AG04450 (cell line): Measurements from ENCODE around the gene HOXC12. TPM values are rescaled to one million over a fixed set of nuclear protein-coding genes. Genes with fewer than 3 reads are reported as not detected.

Source experiments
- CTCF ChIA-PET: fragments of 300-600, 350-600 bp; formaldehyde crosslinking; extraction: SDS; loops from one replicate; lab custom pipeline; 2022; ENCODE audit warnings: antibody characterized with exemption, inconsistent platforms; lab: Charles Lee
- POLR2A ChIA-PET: fragments of 350-600 bp; formaldehyde crosslinking; extraction: SDS; loops from one replicate; lab custom pipeline; 2021; ENCODE audit warnings: antibody characterized with exemption, inconsistent platforms; lab: Yijun Ruan, JAX
- DNase-seq: peaks from one replicate; pipeline ENCODE4 v3.0.0-alpha.2; 2011; ENCODE audit warnings: low read depth, low spot score
- H3K27ac ChIP-seq: one replicate; pipeline ENCODE4 v1.5.1; 2012; ENCODE audit warnings: low read depth, low read length, control low read depth
- H3K27me3 ChIP-seq: one replicate; pipeline ENCODE4 v1.6.0; 2012; ENCODE audit warnings: low read length; ENCODE audit not compliant: control insufficient read depth, insufficient read depth
- H3K4me3 ChIP-seq: 2 replicates; pipeline ENCODE4 v1.5.1; 2011; ENCODE audit warnings: mild to moderate bottlenecking, low read depth, low read length, control low read depth
- H3K9me3 ChIP-seq: 2 replicates; pipeline ENCODE4 v1.5.1; 2012; ENCODE audit warnings: low read length; ENCODE audit not compliant: control insufficient read depth, insufficient read depth
- polyA plus RNA-seq: library from polyadenylated mRNA; depleted of rRNA; stranded (reverse); fragments of >200 nt; gene quantifications from 2 replicates; pipeline ENCODE4 v1.2.3, GENCODE V29; 2011; rRNA removed
- small RNA-seq: library from RNA; depleted of rRNA; stranded (forward); fragments of <200 nt; gene quantifications from one replicate; pipeline ENCODE3, GENCODE V24; 2012; ENCODE audit warnings: low read depth; ENCODE audit not compliant: insufficient read length
- TF ChIP-seq, protein P1 (sequence below): IDR thresholded peaks from 2 replicates; pipeline ENCODE4 v1.5.1; 2011; ENCODE audit warnings: low read depth, low read length, control low read depth, inconsistent platforms

Gene HOXC12
- polyA plus RNA-seq, 1 experiment, result not detected

- ChIA-PET POLR2A (interaction anchor here (0.7 kb wide), 1 partner anchor 195 kb away, joined by 3 read pairs; no protein-coding TSS in a partner anchor), CTCF (interaction anchor here (0.6 to 7.8 kb wide), 20 partner anchors 9 to 428 kb away, joined by 3 to 163 read pairs (median 5); partner anchors contain the start of genes COPZ1 and SMUG1)
- DNase-seq, result peak; percentile 20
- TF ChIP-seq, protein P1, sequence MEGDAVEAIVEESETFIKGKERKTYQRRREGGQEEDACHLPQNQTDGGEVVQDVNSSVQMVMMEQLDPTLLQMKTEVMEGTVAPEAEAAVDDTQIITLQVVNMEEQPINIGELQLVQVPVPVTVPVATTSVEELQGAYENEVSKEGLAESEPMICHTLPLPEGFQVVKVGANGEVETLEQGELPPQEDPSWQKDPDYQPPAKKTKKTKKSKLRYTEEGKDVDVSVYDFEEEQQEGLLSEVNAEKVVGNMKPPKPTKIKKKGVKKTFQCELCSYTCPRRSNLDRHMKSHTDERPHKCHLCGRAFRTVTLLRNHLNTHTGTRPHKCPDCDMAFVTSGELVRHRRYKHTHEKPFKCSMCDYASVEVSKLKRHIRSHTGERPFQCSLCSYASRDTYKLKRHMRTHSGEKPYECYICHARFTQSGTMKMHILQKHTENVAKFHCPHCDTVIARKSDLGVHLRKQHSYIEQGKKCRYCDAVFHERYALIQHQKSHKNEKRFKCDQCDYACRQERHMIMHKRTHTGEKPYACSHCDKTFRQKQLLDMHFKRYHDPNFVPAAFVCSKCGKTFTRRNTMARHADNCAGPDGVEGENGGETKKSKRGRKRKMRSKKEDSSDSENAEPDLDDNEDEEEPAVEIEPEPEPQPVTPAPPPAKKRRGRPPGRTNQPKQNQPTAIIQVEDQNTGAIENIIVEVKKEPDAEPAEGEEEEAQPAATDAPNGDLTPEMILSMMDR, result peak; percentile 86
- Histone ChIP-seq H3K27me3 (peaks cover 95% of the 10 kb centered on the region), H3K9me3 (peaks cover 3% of the 10 kb centered on the region; the same call in 1 of the 2 replicates), H3K27ac (no peak overlapping the region), H3K4me3 (peak overlapping the region; percentile 25)
Observed at GRCh38 chr12:54005853-54006558, 51.3 kb downstream of the HOXC12 start.

GRCh38 chr12:54006559-54007220, 52.0 kb downstream of the HOXC12 start:
- ChIA-PET CTCF (interaction anchor here (0.6 to 7.8 kb wide), 16 partner anchors 8 to 373 kb away, joined by 3 to 163 read pairs (median 6); partner anchors contain the start of gene SMUG1), POLR2A (interaction anchor here (0.7 kb wide), 2 partner anchors 11 to 436 kb away, joined by 3 to 4 read pairs; no protein-coding TSS in a partner anchor)
- Histone ChIP-seq H3K27me3 (peaks cover 95% of the 10 kb centered on the region), H3K27ac (no peak overlapping the region), H3K4me3 (peak overlapping the region; percentile 25), H3K9me3 (peaks cover 3% of the 10 kb centered on the region; the same call in 1 of the 2 replicates)
- TF ChIP-seq, protein P1, result no peak
- no peak for DNase-seq

DNA sequence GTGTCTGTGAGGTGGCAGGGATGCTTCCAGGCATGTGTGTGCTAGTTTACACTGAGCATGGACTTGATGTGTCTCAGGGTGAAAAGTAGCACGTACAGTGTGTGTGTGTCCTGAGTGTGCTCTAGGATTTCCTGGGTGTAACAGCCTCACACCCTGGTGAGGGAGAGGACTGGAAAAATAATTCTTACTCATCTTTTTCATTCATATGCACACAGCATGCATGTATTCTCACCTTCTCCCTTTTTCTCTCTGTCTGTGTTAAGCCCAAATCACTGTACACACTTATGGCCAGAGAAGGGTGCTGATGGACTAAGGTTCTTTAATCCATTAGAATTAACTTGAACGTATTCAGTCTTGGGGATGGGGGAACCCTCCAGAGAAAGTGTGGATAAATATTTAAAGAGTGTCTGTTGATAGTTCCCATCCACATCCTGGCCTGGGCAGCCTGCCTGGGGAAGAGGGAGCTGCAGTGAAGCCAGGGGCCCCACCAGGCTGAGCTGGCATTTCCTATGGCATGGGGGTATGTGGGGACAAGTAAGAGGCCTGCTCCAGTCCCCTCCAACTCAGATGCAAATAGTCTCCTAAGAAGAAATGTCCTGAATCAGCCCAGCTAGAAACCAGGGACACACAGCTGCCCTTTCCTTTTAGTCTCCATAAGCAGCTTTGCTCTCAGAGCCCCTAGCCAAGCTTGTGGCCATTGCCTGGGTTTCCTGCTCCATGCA, 53.0 kb downstream of the HOXC12 start:
- Histone ChIP-seq H3K4me3 (no peak overlapping the region), H3K27ac (no peak overlapping the region)
- POLR2A ChIA-PET, result interaction anchor here (0.7 kb wide), 1 partner anchor 10 kb away, joined by 3 read pairs; no protein-coding TSS in a partner anchor

GRCh38 chr12:54008260-54008552, 53.5 kb downstream of the HOXC12 start:
- H3K27me3 ChIP-seq, result peaks cover 92% of the 10 kb centered on the region
- ChIA-PET CTCF (interaction anchor here (1.0 to 7.8 kb wide), 6 partner anchors 24 to 360 kb away, joined by 4 to 163 read pairs (median 16); no protein-coding TSS in a partner anchor), POLR2A (no interaction called here)
- no peak for DNase-seq
- H3K4me3 ChIP-seq, result no peak overlapping the region
- TF ChIP-seq, protein P1, result no peak
- peaks cover 3% of the 10 kb centered on the region; the same call in 1 of the 2 replicates for H3K9me3 ChIP-seq
- H3K27ac ChIP-seq, result no peak overlapping the region

More for the DNA sequence above, 53.0 kb downstream of the HOXC12 start:
- DNase-seq, result no peak
- TF ChIP-seq, protein P1, result no peak
- Histone ChIP-seq H3K27me3 (peaks cover 92% of the 10 kb centered on the region), H3K9me3 (peaks cover 3% of the 10 kb centered on the region; the same call in 1 of the 2 replicates)
- CTCF ChIA-PET, result interaction anchor here (1.0 to 7.8 kb wide), 10 partner anchors 9 to 371 kb away, joined by 4 to 163 read pairs (median 12); partner anchors contain the start of gene SMUG1

Small RNA genes within 50 kb of the gene (small RNA-seq; reads per million reads assigned to genes)
- gene AC012531.3, result not detected
- not detected for gene AC012531.4
- gene MIR196A2, result not detected
- gene RF01905, result not detected
- gene RF01906, result not detected

Other genes starting within 250 kb of the HOXC12 start
- 124 and 128 TPM in 2 replicates for gene CALCOCO1, start 227.5 kb upstream of the HOXC12 start, polyA plus RNA-seq
- not detected in 2 replicates for gene CISTR, start 202.9 kb upstream of the HOXC12 start, polyA plus RNA-seq
- not detected in 2 replicates for gene HOXC13, start 16.1 kb upstream of the HOXC12 start, polyA plus RNA-seq
- not detected in 2 replicates for gene HOXC11, start 18.2 kb downstream of the HOXC12 start, polyA plus RNA-seq
- not detected in 2 replicates for gene HOTAIR, start 20.1 kb downstream of the HOXC12 start, polyA plus RNA-seq
- gene HOXC10, start 30.2 kb downstream of the HOXC12 start, polyA plus RNA-seq, result not detected in 2 replicates
- not detected in 2 replicates for gene HOXC9, start 45.3 kb downstream of the HOXC12 start, polyA plus RNA-seq
- 0.05 TPM in 2 replicates for gene HOXC8, start 54.1 kb downstream of the HOXC12 start, polyA plus RNA-seq
- 0.02 TPM in 1 of 2 replicates, not detected in the other for gene HOXC6, start 73.5 kb downstream of the HOXC12 start, polyA plus RNA-seq
- gene HOXC5, start 78.1 kb downstream of the HOXC12 start, polyA plus RNA-seq, result not detected in 2 replicates
- gene HOXC4, start 98.9 kb downstream of the HOXC12 start, polyA plus RNA-seq, result 0.05 TPM in 1 of 2 replicates, not detected in the other
- gene SMUG1, start 234.1 kb downstream of the HOXC12 start, polyA plus RNA-seq, result 26.9 and 31.5 TPM in 2 replicates